ENCODE results near the gene GAS2L1. TPM values are rescaled to one million over a fixed set of nuclear protein-coding genes. Genes with fewer than 3 reads are reported as not detected.
A peak's percentile ranks its signal among the peaks of the same experiment; 100 is the strongest.

The GAS2L1 gene
- total RNA-seq, 1 experiment from 2014 or later, result 29.4 TPM

DNA sequence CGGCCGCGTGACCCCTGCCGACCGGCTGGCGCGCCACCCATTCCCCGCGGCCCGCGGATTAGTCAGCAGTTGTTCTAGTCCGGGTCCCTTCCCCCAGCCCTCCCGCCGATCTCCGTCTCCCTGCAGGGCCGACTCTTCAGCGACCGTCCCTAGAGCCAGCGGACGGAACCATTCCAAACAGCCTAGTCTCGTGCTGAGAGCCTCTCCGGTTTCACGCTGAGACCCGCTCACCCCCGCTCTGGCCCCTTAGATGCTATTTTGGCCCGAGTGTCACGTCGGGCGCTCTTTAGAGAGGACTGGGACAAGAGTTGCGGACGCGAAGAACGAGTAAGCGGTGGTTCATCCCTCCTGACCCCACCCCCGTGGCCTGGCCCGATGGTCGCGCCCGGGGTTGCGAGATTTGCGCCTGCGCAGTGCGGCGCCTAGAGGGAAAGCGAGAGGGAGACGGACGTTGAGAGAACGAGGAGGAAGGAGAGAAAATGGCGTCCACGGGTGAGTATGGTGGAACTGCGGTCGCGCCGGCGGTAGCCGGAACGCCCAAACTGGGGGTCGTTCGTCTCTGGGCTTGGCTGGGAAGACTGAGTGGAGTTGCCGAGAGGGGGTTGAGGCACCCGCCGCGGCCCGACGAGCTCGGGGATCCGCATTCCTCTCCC, 38.5 kb upstream of the GAS2L1 start, which contains the start of the genes EWSR1 and RHBDD3:
TSS of gene EWSR1 (plus strand) at position 411 of the 653 bp plus-strand sequence. CDS start at position 480, 69 bp downstream.
TSS of gene RHBDD3 (minus strand) at position 124 of the 653 bp plus-strand sequence. CDS start 2,355 bp downstream, outside the sequence.
- H3K4me2 ChIP-seq (ENCODE audit: low read length), result peak within 1 kb of the TSS; percentile 100
- H3K79me2 ChIP-seq (ENCODE audit: insufficient read depth, low read length), result peaks cover 78% of the 10 kb centered on the region
- no peaks in the 10 kb centered on the region for H3K9me2 ChIP-seq (ENCODE audit: insufficient read depth)
- POLR2A ChIA-PET, result no interaction called here
- intact Hi-C loops (cut with micrococcal nuclease), result no loop called here
- BruUV-seq (replicated peaks), result no TSS peak
- H3K36me3 ChIP-seq (ENCODE audit: control insufficient read depth in 1 of 2, insufficient read depth in 2 of 2, low read length in 2 of 2), result peaks cover 36 to 61% of the 10 kb centered on the region in 2 experiments
- H3K4me1 ChIP-seq (ENCODE audit: control insufficient read depth in 1 of 2, insufficient read depth in 2 of 2, low read length in 2 of 2), result peaks cover 15 to 31% of the 10 kb centered on the region in 2 experiments
- DNase-seq (ENCODE audit: low read depth, low spot score), result peak; percentile 94
- peaks cover 41% of the 10 kb centered on the region; the same call in 1 of the 2 replicates for H4K20me1 ChIP-seq (ENCODE audit: insufficient read depth)
- H3K4me3 ChIP-seq (replicated peaks in 1 of 2; ENCODE audit: low read depth in 1 of 2, low read length in 2 of 2), result peak within 1 kb of the TSS; percentile 58 to 91
- H3K27ac ChIP-seq (ENCODE audit: low read depth, low read length), result peak within 1 kb of the TSS; percentile 91
- H3K27me3 ChIP-seq (ENCODE audit: insufficient read depth, low read length), result no peaks in the 10 kb centered on the region
- peak; percentile 89 for ATAC-seq
- TF ChIP-seq TCF7L2 (IDR thresholded peaks at IDR 0.05; ENCODE audit: borderline replicate concordance, extremely low read depth, insufficient read depth, insufficient read length) (peak; percentile 59), CBX3 (IDR thresholded peaks at IDR 0.05; ENCODE audit: low read depth) (no peak), MAX (IDR thresholded peaks at IDR 0.05) (peak; percentile 82), YY1 (IDR thresholded peaks at IDR 0.05; ENCODE audit: extremely low read depth, insufficient replicate concordance, low read depth, low read length) (peak; percentile 87), REST (IDR thresholded peaks at IDR 0.05; ENCODE audit: low read depth) (no peak), POLR2A (IDR thresholded peaks at IDR 0.05; ENCODE audit: borderline replicate concordance, extremely low read depth, insufficient read depth, insufficient read length) (peak; percentile 73), RAD21 (IDR thresholded peaks at IDR 0.05; ENCODE audit: low read depth) (no peak), SIN3A (IDR thresholded peaks at IDR 0.05; ENCODE audit: low read depth) (peak; percentile 55; the same call in 1 of the 2 replicates), SP1 (IDR thresholded peaks at IDR 0.05; ENCODE audit: low read depth) (peak; percentile 70; the same call in 1 of the 2 replicates), POLR2AphosphoS5 (IDR thresholded peaks at IDR 0.05; ENCODE audit: low read depth, low read length) (peak; percentile 72), ZFX (IDR thresholded peaks at IDR 0.05) (no peak), CEBPB (IDR thresholded peaks at IDR 0.05; ENCODE audit: low read depth) (no peak), JUND (IDR thresholded peaks at IDR 0.05) (peak; percentile 68), ELF1 (IDR thresholded peaks at IDR 0.05; ENCODE audit: borderline replicate concordance, low read depth) (no peak), EGR1 (IDR thresholded peaks at IDR 0.05; ENCODE audit: low read depth) (no peak)
- TF ChIP-seq, protein P1, sequence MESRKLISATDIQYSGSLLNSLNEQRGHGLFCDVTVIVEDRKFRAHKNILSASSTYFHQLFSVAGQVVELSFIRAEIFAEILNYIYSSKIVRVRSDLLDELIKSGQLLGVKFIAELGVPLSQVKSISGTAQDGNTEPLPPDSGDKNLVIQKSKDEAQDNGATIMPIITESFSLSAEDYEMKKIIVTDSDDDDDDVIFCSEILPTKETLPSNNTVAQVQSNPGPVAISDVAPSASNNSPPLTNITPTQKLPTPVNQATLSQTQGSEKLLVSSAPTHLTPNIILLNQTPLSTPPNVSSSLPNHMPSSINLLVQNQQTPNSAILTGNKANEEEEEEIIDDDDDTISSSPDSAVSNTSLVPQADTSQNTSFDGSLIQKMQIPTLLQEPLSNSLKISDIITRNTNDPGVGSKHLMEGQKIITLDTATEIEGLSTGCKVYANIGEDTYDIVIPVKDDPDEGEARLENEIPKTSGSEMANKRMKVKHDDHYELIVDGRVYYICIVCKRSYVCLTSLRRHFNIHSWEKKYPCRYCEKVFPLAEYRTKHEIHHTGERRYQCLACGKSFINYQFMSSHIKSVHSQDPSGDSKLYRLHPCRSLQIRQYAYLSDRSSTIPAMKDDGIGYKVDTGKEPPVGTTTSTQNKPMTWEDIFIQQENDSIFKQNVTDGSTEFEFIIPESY (IDR thresholded peaks at IDR 0.05; ENCODE audit: extremely low read depth, insufficient replicate concordance, low read length), result no peak
- TF ChIP-seq, protein P2, sequence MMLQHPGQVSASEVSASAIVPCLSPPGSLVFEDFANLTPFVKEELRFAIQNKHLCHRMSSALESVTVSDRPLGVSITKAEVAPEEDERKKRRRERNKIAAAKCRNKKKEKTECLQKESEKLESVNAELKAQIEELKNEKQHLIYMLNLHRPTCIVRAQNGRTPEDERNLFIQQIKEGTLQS (IDR thresholded peaks at IDR 0.05), result no peak
- CTCF ChIA-PET, result no interaction called here
- H3K9me3 ChIP-seq (ENCODE audit: control insufficient read depth in 1 of 2, insufficient read depth in 1 of 2, low read depth in 1 of 2, low read length in 2 of 2), result no peaks in the 10 kb centered on the region
- peak within 1 kb of the TSS; percentile 94 for H2AFZ ChIP-seq (ENCODE audit: low read depth, low read length, poor library complexity, severe bottlenecking)
- RAD21 ChIA-PET (ENCODE audit: low non-redundant PET in 1 of 2, low total read pairs in 2 of 2, uncharacterized antibody in 2 of 2, unreplicated experiment in 2 of 2), result no interaction called here
- H3K9ac ChIP-seq (ENCODE audit: low read length), result peak within 1 kb of the TSS; percentile 99
